Aorta (tissue), 5 donors: ENCODE measurements around the gene AGXT. TPM values are rescaled to one million over a fixed set of nuclear protein-coding genes. Genes with fewer than 3 reads are reported as not detected.

Experiments
- ATAC-seq: fragments of 200-7000 bp; cut with Tn5 transposase; one replicate; pipeline ENCODE4 v1.9.1; 2022; ENCODE audit warnings: moderate library complexity; ENCODE audit not compliant: low FRiP score
- DNase-seq, 2 donors: peaks; one replicate each; pipeline ENCODE4 v3.0.0-alpha.2; 2020
- H3K27ac ChIP-seq, 2 donors: one replicate each; pipeline ENCODE4 v1.5.1; 2013; ENCODE audit warnings: low read length in 2 of 2, mild to moderate bottlenecking in 2 of 2, moderate library complexity in 2 of 2, control low read depth in 1 of 2, inconsistent platforms in 1 of 2, low read depth in 1 of 2
- H3K27me3 ChIP-seq, 2 donors: one replicate each; pipeline ENCODE4 v1.6.1; 2013; ENCODE audit warnings: control low read depth in 1 of 2, low read length in 1 of 2, mild to moderate bottlenecking in 1 of 2, moderate library complexity in 1 of 2; ENCODE audit not compliant: insufficient read depth in 2 of 2, control insufficient read depth in 1 of 2
- H3K36me3 ChIP-seq, 2 donors: one replicate each; pipeline ENCODE4 v1.6.1; 2013; ENCODE audit warnings: control low read depth in 1 of 2, low read length in 1 of 2, mild to moderate bottlenecking in 1 of 2; ENCODE audit not compliant: insufficient read depth in 2 of 2, control insufficient read depth in 1 of 2
- H3K4me1 ChIP-seq, 2 donors: one replicate each; pipeline ENCODE4 v1.6.1; 2013; ENCODE audit warnings: low read length in 2 of 2, control low read depth in 1 of 2, mild to moderate bottlenecking in 1 of 2, moderate library complexity in 1 of 2; ENCODE audit not compliant: insufficient read depth in 2 of 2, control insufficient read depth in 1 of 2
- H3K4me3 ChIP-seq, 2 donors: one replicate each; pipeline ENCODE4 v1.5.1; 2013; ENCODE audit warnings: low read length in 2 of 2, control low read depth in 1 of 2, mild to moderate bottlenecking in 1 of 2
- H3K9me3 ChIP-seq: one replicate; pipeline ENCODE4 v1.6.1; 2013; ENCODE audit warnings: mild to moderate bottlenecking, low read length; ENCODE audit not compliant: control insufficient read depth
- WGBS, 2 donors: extraction: QIAGEN DNeasy Blood & Tissue Kit; methylation state at CpG; one replicate each; pipeline ENCODE4 v1.1.7; 2013; 5-methylcytosine and 5-hydroxymethylcytosine counted together
- intact Hi-C, 2 donors: fragments of 100-400 bp; cut with DNase I; formaldehyde crosslinking; loops; one replicate each; pipeline versions ENCODE4 v1.14.2 to v1.15.0; 2022
- polyA plus RNA-seq, 2 donors: library from polyadenylated mRNA; stranded (reverse); fragments of 200-250 nt; gene quantifications; one replicate each; pipeline ENCODE4 v1.2.3, GENCODE V29; 2013
- total RNA-seq, 2 donors: library from RNA; stranded (reverse); fragmentation: NEBNext Ultra II Directional; extraction: Animal tissue kit (Norgen Biotek cat#: 25700); gene quantifications; one replicate each; pipeline ENCODE4 v1.2.1, GENCODE V29; 2021
- donor health status: healthy with polysubstance abuse.
- donor health status: Bipolar disorder and iron deficiency.
- donor health status: DM: no; HTN: no; CAD: no.
- donor health status: DM: no; HTN: no; CAD: no.
- donor health status: DM: yes; HTN: yes; CAD: no.

Gene AGXT
- total and polyA plus RNA-seq, 4 donors: not detected

DNA sequence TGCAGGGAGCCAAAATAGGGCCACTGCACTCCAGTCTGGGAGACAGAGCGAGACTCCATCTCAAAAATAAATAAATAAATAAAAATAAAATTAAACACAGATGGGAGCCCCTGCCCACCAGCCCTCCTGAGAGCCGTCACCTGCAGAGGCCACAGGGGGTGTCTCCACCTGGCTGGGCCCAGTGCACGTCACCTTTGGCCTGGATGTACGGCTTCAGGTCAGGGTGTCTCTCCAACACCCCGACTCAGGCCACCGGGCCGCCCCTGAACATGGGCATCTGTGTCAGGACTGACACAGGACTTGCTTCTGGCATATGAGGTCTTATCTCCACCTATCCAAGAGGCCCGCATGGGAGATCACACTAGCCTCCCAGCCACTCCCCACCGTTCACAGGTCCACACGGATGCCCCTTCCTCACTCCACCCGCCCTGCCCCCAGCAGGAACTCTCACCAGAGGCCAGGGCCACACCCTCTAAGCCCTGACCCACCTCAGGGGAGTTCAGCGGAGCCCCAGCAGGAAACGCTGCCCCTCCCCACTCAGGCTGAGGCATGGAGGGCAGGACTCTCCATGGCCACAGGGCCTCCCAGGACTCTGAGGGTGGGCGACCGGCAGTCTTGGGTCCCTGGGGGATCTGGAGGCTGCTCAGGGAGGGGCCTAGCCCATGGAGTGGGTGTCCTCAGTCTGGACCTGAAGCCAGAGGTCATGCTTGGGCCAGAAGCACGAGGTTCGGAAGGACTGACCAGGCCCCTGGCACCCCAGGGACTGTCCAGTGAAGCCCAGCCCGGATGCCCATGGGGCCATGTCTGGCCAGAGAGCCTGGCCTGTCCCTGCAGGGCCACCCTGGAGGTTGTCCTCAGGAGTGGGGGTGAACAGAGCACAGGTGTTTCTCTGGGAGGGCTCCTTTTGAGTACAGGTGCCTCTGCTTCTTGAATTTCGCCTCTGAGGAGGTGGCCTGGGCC, 35.9 kb downstream of the AGXT start:
- peak; percentile 42 to 63 for DNase-seq
- no peaks in the 10 kb centered on the region for H3K4me1 ChIP-seq
- no peak overlapping the region for H3K27ac ChIP-seq
- H3K4me3 ChIP-seq: no peak overlapping the region
- ATAC-seq: peak; percentile 4
- WGBS, 2 donors: 87 to 90% methylated on average over 19 of the region's 19 CpGs
- H3K36me3 ChIP-seq: no peaks in the 10 kb centered on the region
- intact Hi-C loops: no loop called here
- no peaks in the 10 kb centered on the region for H3K9me3 ChIP-seq
- H3K27me3 ChIP-seq: no peaks in the 10 kb centered on the region

DNA sequence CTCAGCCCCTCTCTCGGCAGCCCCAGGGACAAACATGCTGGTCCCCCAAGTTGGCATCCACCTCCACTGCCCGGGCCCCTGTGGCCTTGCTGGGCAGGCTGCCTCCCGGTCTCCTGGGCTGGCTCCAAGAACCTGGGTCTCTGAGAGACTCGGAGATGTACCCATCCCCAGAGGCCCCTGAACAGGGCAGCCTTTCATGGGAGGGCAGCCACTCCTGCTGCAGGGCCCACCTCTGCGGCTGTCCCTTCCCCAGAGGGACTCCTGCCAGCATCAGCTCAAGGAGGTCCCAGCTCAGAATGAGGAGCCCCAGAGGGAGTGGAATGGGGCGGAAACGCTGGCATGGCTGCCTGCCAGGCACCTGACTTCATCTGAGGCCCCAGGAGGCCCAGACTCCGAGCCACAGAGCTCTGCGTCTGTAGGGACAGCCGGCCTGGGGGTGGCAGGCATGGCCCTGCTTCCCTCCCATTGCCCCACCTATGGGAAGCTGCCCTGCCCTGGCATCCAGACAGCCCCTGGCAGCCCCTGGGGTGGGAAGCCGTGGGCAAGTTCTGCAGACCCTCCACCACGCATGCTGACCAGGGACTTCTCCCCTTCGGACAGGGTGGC, 36.7 kb downstream of the AGXT start:
- DNase-seq: peak; percentile 43 to 72
- Histone ChIP-seq H3K27ac (no peak overlapping the region), H3K27me3 (no peaks in the 10 kb centered on the region), H3K9me3 (no peaks in the 10 kb centered on the region), H3K36me3 (no peaks in the 10 kb centered on the region), H3K4me3 (no peak overlapping the region), H3K4me1 (no peaks in the 10 kb centered on the region)
- no peak for ATAC-seq
- intact Hi-C loops: no loop called here
- WGBS, 2 donors: 32 to 36% methylated on average over 13 of the region's 13 CpGs

DNA sequence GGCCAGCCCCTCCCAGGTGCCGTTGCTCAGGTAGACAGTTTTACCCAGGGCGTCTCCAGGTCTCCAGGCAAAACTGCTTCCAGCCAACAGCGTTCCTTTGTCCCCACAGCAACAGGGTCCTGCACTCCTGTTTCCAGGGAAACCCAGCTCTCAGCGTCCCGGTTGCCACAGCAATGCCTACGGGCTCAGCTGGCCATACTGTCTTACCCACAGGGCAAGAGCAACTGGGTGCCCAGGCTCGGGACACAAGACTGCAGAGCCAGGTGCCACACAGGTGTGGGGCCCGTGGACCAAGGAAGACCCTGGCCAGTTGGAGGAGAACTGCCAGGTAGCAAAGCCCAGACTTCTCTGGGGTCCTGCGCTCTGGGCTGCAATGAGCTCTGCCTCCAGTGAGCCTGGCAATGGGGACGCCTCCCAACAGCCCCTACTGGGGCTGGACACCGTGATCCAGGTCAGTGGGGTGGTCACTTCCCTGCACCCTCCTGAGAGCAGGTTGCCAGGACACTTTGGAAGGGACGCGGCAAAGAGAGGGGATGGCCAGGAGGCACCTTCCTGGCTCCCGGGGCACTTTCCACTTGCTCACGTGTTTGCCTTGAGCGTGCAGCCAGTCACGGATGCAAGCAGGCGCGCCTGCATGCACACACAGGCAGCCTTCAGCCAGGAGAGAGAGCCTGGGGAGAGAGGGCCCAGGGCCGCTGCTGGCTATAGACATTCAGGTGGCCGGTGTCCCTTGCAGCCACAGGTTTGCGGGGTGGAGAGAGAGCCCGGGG, 37.7 kb downstream of the AGXT start, which contains the start of gene CROCC2:
Gene CROCC2 (plus strand): TSS at position 196 of the 770 bp plus-strand sequence. CDS start 178 bp downstream, at position 374.
- intact Hi-C loops: no loop called here
- no peak for ATAC-seq
- no peaks in the 10 kb centered on the region for H3K9me3 ChIP-seq

DNA sequence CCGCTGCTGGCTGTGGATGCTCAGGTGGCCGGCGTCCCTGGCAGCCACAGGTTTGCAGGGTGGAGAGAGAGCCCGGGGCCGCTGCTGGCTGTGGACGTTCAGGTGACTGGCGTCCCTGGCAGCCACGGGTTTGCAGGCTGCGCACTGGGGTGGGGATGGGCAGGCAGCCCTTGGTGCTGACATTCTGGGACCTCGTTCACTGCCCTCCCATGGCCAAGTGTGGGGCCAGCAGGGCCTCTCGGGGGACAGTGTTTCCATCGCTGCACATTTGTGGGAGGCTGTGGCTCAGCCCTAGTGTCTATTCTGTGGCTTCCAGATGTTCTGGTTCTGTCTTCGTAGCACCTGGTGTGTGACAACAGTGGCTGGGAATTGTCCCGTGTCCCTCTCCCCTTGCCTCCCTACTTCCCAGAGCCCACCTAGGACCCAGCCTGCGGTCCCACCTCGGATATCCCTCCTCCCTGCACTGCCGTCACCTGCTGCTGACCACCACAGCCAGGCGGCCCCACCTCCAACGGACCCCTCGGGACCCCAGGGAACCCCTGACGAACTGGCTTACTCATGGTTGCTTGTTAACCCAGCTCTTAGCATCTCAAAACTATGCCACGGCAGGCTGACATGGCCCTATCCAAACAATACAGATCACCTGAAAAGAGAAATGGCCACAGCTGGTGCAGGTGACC, 38.4 kb downstream of the AGXT start:
- Histone ChIP-seq H3K27ac (no peak overlapping the region), H3K27me3 (no peaks in the 10 kb centered on the region), H3K4me3 (no peak overlapping the region), H3K9me3 (no peaks in the 10 kb centered on the region), H3K4me1 (no peaks in the 10 kb centered on the region), H3K36me3 (no peaks in the 10 kb centered on the region)
- WGBS, 2 donors: 62 to 68% methylated on average over 22 of the region's 22 CpGs
- DNase-seq: no peak
- ATAC-seq: no peak
- intact Hi-C loops: no loop called here

More for the DNA sequence above, 37.7 kb downstream of the AGXT start, which contains the start of gene CROCC2:
- H3K27me3 ChIP-seq: no peaks in the 10 kb centered on the region
- no peaks in the 10 kb centered on the region for H3K36me3 ChIP-seq
- H3K4me3 ChIP-seq: no peak within 1 kb of the TSS
- no peak for DNase-seq
- H3K27ac ChIP-seq: no peak within 1 kb of the TSS
- H3K4me1 ChIP-seq: no peaks in the 10 kb centered on the region
- WGBS, 2 donors: 51% methylated on average over 23 of the region's 23 CpGs

DNA sequence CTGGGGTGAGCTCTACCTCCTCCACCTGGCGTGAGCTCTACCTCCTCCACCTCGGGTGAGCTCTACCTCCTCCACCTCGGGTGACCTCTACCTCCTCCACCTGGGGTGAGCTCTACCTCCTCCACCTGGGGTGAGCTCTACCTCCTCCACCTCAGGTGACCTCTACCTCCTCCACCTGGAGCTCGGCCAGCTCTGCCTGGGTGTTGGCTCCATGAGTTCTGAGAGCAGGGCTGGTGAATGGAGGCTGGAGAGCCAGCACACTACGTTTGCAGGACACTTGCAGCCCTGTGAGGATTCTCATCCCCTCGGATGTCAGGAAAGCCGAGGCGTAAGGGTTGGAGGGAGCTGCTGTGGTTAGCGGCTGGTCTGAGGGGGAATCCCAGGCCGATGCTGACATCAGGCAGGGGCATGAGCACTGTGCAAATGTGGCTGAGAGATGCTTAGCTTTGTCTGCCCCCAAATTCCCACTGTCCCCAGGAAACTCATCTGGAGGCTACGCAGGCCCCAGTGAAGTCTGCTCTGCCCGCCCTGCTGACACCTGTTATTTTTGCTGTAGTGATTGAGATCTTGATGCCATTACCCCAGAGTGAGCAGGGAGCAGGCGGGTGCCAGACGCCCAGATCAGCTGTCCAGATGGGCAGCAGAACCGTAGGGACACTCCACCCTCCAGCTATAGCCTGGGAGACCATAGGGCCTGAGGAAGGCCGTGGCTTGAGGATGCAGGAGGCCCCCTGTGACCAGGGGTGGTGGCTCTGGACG, 40.8 kb downstream of the AGXT start:
- ATAC-seq: no peak
- Histone ChIP-seq H3K27me3 (no peaks in the 10 kb centered on the region), H3K27ac (no peak overlapping the region), H3K9me3 (no peaks in the 10 kb centered on the region), H3K36me3 (no peaks in the 10 kb centered on the region), H3K4me1 (no peaks in the 10 kb centered on the region), H3K4me3 (no peak overlapping the region)
- 72 to 75% methylated on average over 17 of the region's 17 CpGs for WGBS, 2 donors
- DNase-seq: no peak
- intact Hi-C loops: no loop called here

DNA sequence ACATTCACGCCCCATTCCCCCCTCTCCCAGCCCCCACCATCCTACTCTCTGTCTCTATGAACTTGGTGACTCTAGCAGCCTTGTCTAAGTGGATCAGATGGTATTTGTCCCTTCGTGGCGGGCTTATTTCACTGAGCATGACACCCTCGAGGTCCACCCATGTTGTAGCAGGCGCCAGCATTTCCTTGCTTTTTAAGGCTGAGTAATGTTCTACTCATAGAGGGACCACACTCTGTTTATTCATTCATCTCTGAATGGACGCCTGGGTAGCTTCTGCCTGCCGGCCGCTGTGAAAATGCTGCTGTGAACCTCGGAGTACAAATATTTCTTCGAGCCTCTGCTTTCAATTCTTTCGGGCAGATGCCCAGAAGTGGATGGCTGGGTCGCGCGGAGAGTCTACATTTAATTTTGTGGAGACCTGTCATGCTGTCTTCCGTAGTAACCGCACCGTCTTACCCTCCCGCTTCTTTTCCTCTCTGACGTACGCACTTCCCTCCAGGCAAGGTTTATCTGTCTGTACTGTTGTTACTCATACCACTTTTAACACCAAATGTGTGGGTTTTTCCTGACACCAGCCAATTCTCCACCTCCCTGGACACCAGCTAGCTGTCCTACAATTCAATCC, 43.1 kb downstream of the AGXT start:
- WGBS, 2 donors: 67 to 68% methylated on average over 20 of the region's 20 CpGs
- intact Hi-C loops: loop anchor here in 1 of 2 donors (10.0 kb wide), 1 partner anchor 143 kb away; no protein-coding TSS in a partner anchor
- Histone ChIP-seq H3K27me3 (no peaks in the 10 kb centered on the region), H3K9me3 (no peaks in the 10 kb centered on the region), H3K27ac (no peak overlapping the region), H3K36me3 (no peaks in the 10 kb centered on the region), H3K4me3 (no peak overlapping the region), H3K4me1 (no peaks in the 10 kb centered on the region)
- ATAC-seq (no peak), DNase-seq (no peak)

DNA sequence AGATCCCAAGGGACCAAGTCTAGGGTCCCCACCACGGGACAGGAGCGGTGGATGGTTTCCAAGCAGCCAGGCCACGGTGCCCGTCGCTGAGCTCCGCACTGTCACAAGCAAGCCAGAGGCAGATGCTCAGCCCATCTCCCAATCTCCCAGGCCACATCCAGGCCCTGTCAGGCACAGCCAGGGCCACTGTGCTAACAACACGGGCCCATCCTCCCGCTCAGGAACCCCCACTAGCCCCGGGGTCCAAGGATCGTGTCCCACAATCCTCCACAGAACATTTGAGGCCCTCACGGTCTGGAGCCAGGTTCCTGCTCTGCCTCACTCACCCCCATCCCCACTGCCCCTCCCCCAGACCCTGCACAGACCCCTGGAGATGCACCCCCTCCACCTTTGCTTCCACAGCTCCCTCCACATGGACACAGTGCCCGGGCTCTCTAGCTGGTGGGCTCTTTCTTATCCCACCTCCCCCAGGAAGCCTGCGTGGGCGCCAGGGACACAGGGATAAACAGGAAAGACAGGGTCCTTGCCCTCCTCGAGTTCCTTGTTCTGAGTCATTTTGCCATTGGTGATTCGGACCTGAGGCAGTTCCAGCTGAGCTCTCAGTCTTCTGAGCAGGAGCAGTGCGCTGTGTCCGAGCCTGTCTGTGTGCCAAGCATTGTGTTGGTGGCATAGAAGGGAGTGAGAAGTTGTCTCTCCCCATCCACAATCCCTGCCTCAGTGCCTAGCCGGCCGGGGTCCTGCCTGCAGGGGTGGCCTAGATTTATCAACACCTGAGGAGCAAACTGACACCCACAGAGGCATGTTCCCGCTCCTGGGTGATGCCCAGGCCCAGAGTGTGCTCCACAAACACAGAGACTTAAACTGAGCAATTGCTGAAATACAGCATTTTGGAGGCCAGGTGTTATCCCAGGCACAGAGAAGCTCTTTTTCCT, 44.5 kb downstream of the AGXT start:
- DNase-seq (no peak), ATAC-seq (no peak)
- Histone ChIP-seq H3K36me3 (no peaks in the 10 kb centered on the region), H3K9me3 (no peaks in the 10 kb centered on the region), H3K27ac (no peak overlapping the region), H3K4me3 (no peak overlapping the region), H3K27me3 (no peaks in the 10 kb centered on the region), H3K4me1 (no peaks in the 10 kb centered on the region)
- 83 to 84% methylated on average over 21 of the region's 21 CpGs for WGBS, 2 donors
- intact Hi-C loops: loop anchor here in 1 of 2 donors (10.0 kb wide), 1 partner anchor 142 kb away; no protein-coding TSS in a partner anchor
